ENCODE data around the gene PDZRN3. TPM values are rescaled to one million over a fixed set of nuclear protein-coding genes. Genes with fewer than 3 reads are reported as not detected.

Gene PDZRN3
- total RNA-seq = not detected in 2 replicates

GRCh38 chr3:73624821-73625665 lies at the start of gene PDZRN3:
Gene PDZRN3 (minus strand): TSS chr3:73624941.
- no peaks in the 10 kb centered on the region for H3K36me3 Mint-ChIP-seq (ENCODE audit: low read depth)
- no peaks in the 10 kb centered on the region for H3K9me3 Mint-ChIP-seq
- no peak for DNase-seq
- H3K4me1 Mint-ChIP-seq = no peaks in the 10 kb centered on the region
- no peak within 1 kb of the TSS for H3K4me3 Mint-ChIP-seq
- H3K27me3 Mint-ChIP-seq = peaks cover 14% of the 10 kb centered on the region
- intact Hi-C loops (cut with micrococcal nuclease) = no loop called here
- no peak within 1 kb of the TSS for H3K27ac Mint-ChIP-seq

- no peak for DNase-seq
- no peak overlapping the region for H3K27ac Mint-ChIP-seq
- H3K27me3 Mint-ChIP-seq = no peaks in the 10 kb centered on the region
- no peaks in the 10 kb centered on the region for H3K4me1 Mint-ChIP-seq
- no peak overlapping the region for H3K4me3 Mint-ChIP-seq
- intact Hi-C loops (cut with micrococcal nuclease) = no loop called here
- no peaks in the 10 kb centered on the region for H3K9me3 Mint-ChIP-seq
- no peaks in the 10 kb centered on the region for H3K36me3 Mint-ChIP-seq (ENCODE audit: low read depth)
Observed at GRCh38 chr3:73674280-73674679, 49.5 kb upstream of the PDZRN3 start.

- Mint-ChIP-seq H3K27me3 (no peaks in the 10 kb centered on the region), H3K36me3 (ENCODE audit: low read depth) (no peaks in the 10 kb centered on the region), H3K9me3 (no peaks in the 10 kb centered on the region), H3K4me3 (no peak overlapping the region), H3K4me1 (no peaks in the 10 kb centered on the region), H3K27ac (no peak overlapping the region)
- DNase-seq = no peak
- intact Hi-C loops (cut with micrococcal nuclease) = no loop called here
Observed at GRCh38 chr3:73669260-73669659, 44.5 kb upstream of the PDZRN3 start.

GRCh38 chr3:73668391-73668790 lies 43.6 kb upstream of the PDZRN3 start:
- H3K4me3 Mint-ChIP-seq = no peak overlapping the region
- DNase-seq = no peak
- no peak overlapping the region for H3K27ac Mint-ChIP-seq
- H3K36me3 Mint-ChIP-seq (ENCODE audit: low read depth) = no peaks in the 10 kb centered on the region
- intact Hi-C loops (cut with micrococcal nuclease) = no loop called here
- H3K4me1 Mint-ChIP-seq = no peaks in the 10 kb centered on the region
- no peaks in the 10 kb centered on the region for H3K9me3 Mint-ChIP-seq
- no peaks in the 10 kb centered on the region for H3K27me3 Mint-ChIP-seq

- intact Hi-C loops (cut with micrococcal nuclease) = no loop called here
- no peak overlapping the region for H3K27ac Mint-ChIP-seq
- H3K4me1 Mint-ChIP-seq = no peaks in the 10 kb centered on the region
- H3K9me3 Mint-ChIP-seq = no peaks in the 10 kb centered on the region
- no peaks in the 10 kb centered on the region for H3K36me3 Mint-ChIP-seq (ENCODE audit: low read depth)
- no peaks in the 10 kb centered on the region for H3K27me3 Mint-ChIP-seq
- no peak for DNase-seq
- no peak overlapping the region for H3K4me3 Mint-ChIP-seq
Observed at GRCh38 chr3:73667889-73668288, 43.1 kb upstream of the PDZRN3 start.

GRCh38 chr3:73665286-73665685 lies 40.5 kb upstream of the PDZRN3 start:
- Mint-ChIP-seq H3K9me3 (no peaks in the 10 kb centered on the region), H3K4me1 (no peaks in the 10 kb centered on the region), H3K36me3 (ENCODE audit: low read depth) (no peaks in the 10 kb centered on the region), H3K27ac (no peak overlapping the region), H3K4me3 (no peak overlapping the region), H3K27me3 (no peaks in the 10 kb centered on the region)
- intact Hi-C loops (cut with micrococcal nuclease) = no loop called here
- DNase-seq = no peak

GRCh38 chr3:73664389-73664788 lies 39.6 kb upstream of the PDZRN3 start:
- intact Hi-C loops (cut with micrococcal nuclease) = no loop called here
- Mint-ChIP-seq H3K36me3 (ENCODE audit: low read depth) (no peaks in the 10 kb centered on the region), H3K9me3 (no peaks in the 10 kb centered on the region), H3K27me3 (no peaks in the 10 kb centered on the region), H3K4me3 (no peak overlapping the region), H3K27ac (no peak overlapping the region), H3K4me1 (no peaks in the 10 kb centered on the region)
- no peak for DNase-seq

GRCh38 chr3:73663495-73663894 lies 38.8 kb upstream of the PDZRN3 start:
- H3K9me3 Mint-ChIP-seq = no peaks in the 10 kb centered on the region
- H3K27me3 Mint-ChIP-seq = no peaks in the 10 kb centered on the region
- no peak overlapping the region for H3K27ac Mint-ChIP-seq

GRCh38 chr3:73661265-73661664 lies 36.5 kb upstream of the PDZRN3 start:
- intact Hi-C loops (cut with micrococcal nuclease) = no loop called here
- no peaks in the 10 kb centered on the region for H3K36me3 Mint-ChIP-seq (ENCODE audit: low read depth)
- no peaks in the 10 kb centered on the region for H3K9me3 Mint-ChIP-seq
- H3K27me3 Mint-ChIP-seq = no peaks in the 10 kb centered on the region
- H3K27ac Mint-ChIP-seq = no peak overlapping the region
- no peak overlapping the region for H3K4me3 Mint-ChIP-seq
- DNase-seq = no peak
- H3K4me1 Mint-ChIP-seq = no peaks in the 10 kb centered on the region

More at GRCh38 chr3:73663495-73663894, 38.8 kb upstream of the PDZRN3 start:
- intact Hi-C loops (cut with micrococcal nuclease) = no loop called here
- Mint-ChIP-seq H3K4me1 (no peaks in the 10 kb centered on the region), H3K4me3 (no peak overlapping the region), H3K36me3 (ENCODE audit: low read depth) (no peaks in the 10 kb centered on the region)
- no peak for DNase-seq

- DNase-seq = no peak
- no peaks in the 10 kb centered on the region for H3K27me3 Mint-ChIP-seq
- H3K27ac Mint-ChIP-seq = no peak overlapping the region
- H3K4me3 Mint-ChIP-seq = no peak overlapping the region
- no peaks in the 10 kb centered on the region for H3K4me1 Mint-ChIP-seq
- intact Hi-C loops (cut with micrococcal nuclease) = no loop called here
- H3K9me3 Mint-ChIP-seq = no peaks in the 10 kb centered on the region
- no peaks in the 10 kb centered on the region for H3K36me3 Mint-ChIP-seq (ENCODE audit: low read depth)
Observed at GRCh38 chr3:73658227-73658626, 33.5 kb upstream of the PDZRN3 start.

- Mint-ChIP-seq H3K36me3 (ENCODE audit: low read depth) (no peaks in the 10 kb centered on the region), H3K4me1 (no peaks in the 10 kb centered on the region), H3K4me3 (no peak overlapping the region), H3K27me3 (no peaks in the 10 kb centered on the region), H3K9me3 (no peaks in the 10 kb centered on the region), H3K27ac (no peak overlapping the region)
- DNase-seq = no peak
- intact Hi-C loops (cut with micrococcal nuclease) = no loop called here
Observed at GRCh38 chr3:73657186-73657585, 32.4 kb upstream of the PDZRN3 start.

- Mint-ChIP-seq H3K27ac (no peak overlapping the region), H3K4me3 (no peak overlapping the region), H3K9me3 (no peaks in the 10 kb centered on the region), H3K36me3 (ENCODE audit: low read depth) (no peaks in the 10 kb centered on the region), H3K4me1 (no peaks in the 10 kb centered on the region), H3K27me3 (no peaks in the 10 kb centered on the region)
- DNase-seq = no peak
- intact Hi-C loops (cut with micrococcal nuclease) = no loop called here
Observed at GRCh38 chr3:73656241-73656890, 31.6 kb upstream of the PDZRN3 start.

- H3K27me3 Mint-ChIP-seq = no peaks in the 10 kb centered on the region
- intact Hi-C loops (cut with micrococcal nuclease) = no loop called here
- no peaks in the 10 kb centered on the region for H3K4me1 Mint-ChIP-seq
- no peak overlapping the region for H3K4me3 Mint-ChIP-seq
- no peak for DNase-seq
- no peak overlapping the region for H3K27ac Mint-ChIP-seq
- H3K9me3 Mint-ChIP-seq = no peaks in the 10 kb centered on the region
- no peaks in the 10 kb centered on the region for H3K36me3 Mint-ChIP-seq (ENCODE audit: low read depth)
Observed at GRCh38 chr3:73655197-73655596, 30.5 kb upstream of the PDZRN3 start.

GRCh38 chr3:73653877-73654276 lies 29.1 kb upstream of the PDZRN3 start:
- Mint-ChIP-seq H3K4me3 (no peak overlapping the region), H3K27me3 (no peaks in the 10 kb centered on the region), H3K36me3 (ENCODE audit: low read depth) (no peaks in the 10 kb centered on the region), H3K27ac (no peak overlapping the region), H3K9me3 (no peaks in the 10 kb centered on the region), H3K4me1 (no peaks in the 10 kb centered on the region)
- intact Hi-C loops (cut with micrococcal nuclease) = no loop called here
- DNase-seq = no peak
